Endothelial cell of umbilical vein (primary cell): Measurements from ENCODE around the gene SNX4. TPM values are rescaled to one million over a fixed set of nuclear protein-coding genes. Genes with fewer than 3 reads are reported as not detected.

Source experiments
- Bru-seq: library from RNA; stranded (reverse); fragments of 400-500 nt; gene quantifications from one replicate; lab custom pipeline; 2021; lab: Mats Ljungman, UMichigan
- BruChase-seq, 2 experiments: library from RNA; stranded (reverse); fragments of 400-500 nt; gene quantifications; one replicate each; lab custom pipeline; 2021; lab: Mats Ljungman, UMichigan
- BruUV-seq: library from RNA; stranded (reverse); fragments of 400-500 nt; replicated peaks from 2 replicates; lab custom pipeline; 2021; lab: Mats Ljungman, UMichigan
- CTCF ChIA-PET: fragments of 300-600, 350-600 bp; sonication (Branson Sonifier 250); formaldehyde crosslinking; loops from one replicate; lab custom pipeline; 2021; ENCODE audit warnings: antibody characterized with exemption, inconsistent platforms; lab: Charles Lee
- POLR2A ChIA-PET: fragments of 300-600, 350-600 bp; sonication (Branson Sonifier 250); formaldehyde crosslinking; loops from one replicate; lab custom pipeline; 2021; ENCODE audit warnings: antibody characterized with exemption, inconsistent platforms; lab: Charles Lee
- DNase-seq: peaks from one replicate; pipeline ENCODE4 v3.0.0-alpha.2; 2011; ENCODE audit warnings: low read depth, low spot score
- FAIRE-seq: peaks from 2 replicates; lab custom pipeline; 2011; peaks lifted over from hg19 to GRCh38; lab: Jason Lieb, UNC
- H2AFZ ChIP-seq: 2 replicates; pipeline ENCODE4 v1.6.0; 2012; ENCODE audit warnings: low read depth, low read length, control low read depth, inconsistent platforms
- H3K27ac ChIP-seq: 2 replicates; pipeline ENCODE4 v1.5.1; 2011; ENCODE audit warnings: low read depth, mild to moderate bottlenecking, control low read depth, low read length, moderate library complexity; ENCODE audit not compliant: insufficient read depth
- H3K27me3 ChIP-seq, 2 experiments: 2 replicates each; pipeline versions ENCODE4 v1.6.0 to v1.6.1; 2011; ENCODE audit warnings: low read length in 2 of 2, mixed read lengths in 1 of 2; ENCODE audit not compliant: control insufficient read depth in 2 of 2, insufficient read depth in 2 of 2
- H3K36me3 ChIP-seq, 2 experiments: 2 replicates in 1 of 2; 3 replicates in 1 of 2; pipeline ENCODE4 v1.5.1; 2011; ENCODE audit warnings: low read length in 2 of 2, mild to moderate bottlenecking in 1 of 2, moderate library complexity in 1 of 2; ENCODE audit not compliant: control insufficient read depth in 2 of 2, insufficient read depth in 2 of 2; ENCODE audit errors: extremely low read depth in 1 of 2
- H3K4me1 ChIP-seq: 3 replicates; pipeline ENCODE4 v1.5.1; 2011; ENCODE audit warnings: mild to moderate bottlenecking, low read length; ENCODE audit not compliant: control insufficient read depth, insufficient read depth; ENCODE audit errors: extremely low read depth
- H3K4me2 ChIP-seq: 2 replicates; pipeline ENCODE4 v1.6.1; 2011; ENCODE audit warnings: low read length, control low read depth, mixed read lengths; ENCODE audit not compliant: insufficient read depth
- H3K4me3 ChIP-seq, 3 experiments: fragments of 200-600 bp in 1 of 3; sonication (generic), shearing (Covaris generic) in 1 of 3; replicated peaks in 1 of 3; 2 replicates each; pipeline ENCODE4 v1.5.1; 2011 to 2016; ENCODE audit warnings: control low read depth in 3 of 3, low read length in 3 of 3, mild to moderate bottlenecking in 2 of 3, inconsistent platforms in 1 of 3, low read depth in 1 of 3, moderate library complexity in 1 of 3; ENCODE audit not compliant: insufficient read depth in 1 of 3
- H3K79me2 ChIP-seq: 2 replicates; pipeline ENCODE4 v1.6.0; 2012; ENCODE audit warnings: low read length, inconsistent platforms; ENCODE audit not compliant: control insufficient read depth, insufficient read depth
- H3K9ac ChIP-seq: replicated peaks from 2 replicates; pipeline ENCODE3; 2011; ENCODE audit warnings: low read length, control low read depth; ENCODE audit not compliant: insufficient read depth; ENCODE audit errors: extremely low read depth
- H3K9me1 ChIP-seq: replicated peaks from 3 replicates; pipeline ENCODE4 v1.6.0; 2011; ENCODE audit warnings: mild to moderate bottlenecking, low read length; ENCODE audit not compliant: control insufficient read depth, insufficient read depth; ENCODE audit errors: extremely low read depth
- H3K9me3 ChIP-seq: replicated peaks from 2 replicates; pipeline ENCODE4 v1.5.1; 2012; ENCODE audit warnings: low read length, inconsistent platforms; ENCODE audit not compliant: control insufficient read depth, insufficient read depth
- H4K20me1 ChIP-seq: replicated peaks from 2 replicates; pipeline ENCODE3; 2011; ENCODE audit warnings: mild to moderate bottlenecking, low read length; ENCODE audit not compliant: control insufficient read depth, insufficient read depth; ENCODE audit errors: extremely low read depth
- CTCF ChIP-seq, 2 donors: IDR thresholded peaks; 1 replicate in 1 of 2; 2 replicates in 1 of 2; pipeline ENCODE4 v1.5.1; 2011; ENCODE audit warnings: low read length in 2 of 2, mild to moderate bottlenecking in 2 of 2, moderate library complexity in 2 of 2, control low read depth in 1 of 2, inconsistent platforms in 1 of 2, low read depth in 1 of 2; ENCODE audit not compliant: insufficient read depth in 1 of 2; ENCODE audit errors: extremely low read depth in 1 of 2
- EZH2 ChIP-seq: IDR thresholded peaks from 2 replicates; pipeline ENCODE4 v1.6.1; 2012; ENCODE audit warnings: borderline replicate concordance, low read depth, mild to moderate bottlenecking, moderate library complexity, low read length, inconsistent platforms; ENCODE audit not compliant: severe bottlenecking
- FOS ChIP-seq: IDR thresholded peaks from 2 replicates; pipeline ENCODE4 v1.6.1; 2011; ENCODE audit warnings: mild to moderate bottlenecking, low read length, moderate library complexity, borderline replicate concordance; ENCODE audit not compliant: insufficient read depth
- GATA2 ChIP-seq: IDR thresholded peaks from 2 replicates; pipeline ENCODE4 v1.7.0; 2011; ENCODE audit warnings: low read depth, mild to moderate bottlenecking, moderate library complexity, mixed read lengths, low read length; ENCODE audit not compliant: insufficient read length, insufficient read depth
- POLR2A ChIP-seq: IDR thresholded peaks from 2 replicates; pipeline ENCODE4 v1.6.1; 2012; ENCODE audit warnings: low read depth, mild to moderate bottlenecking, control low read depth, low read length
- POLR2AphosphoS5 ChIP-seq: IDR thresholded peaks from 2 replicates; pipeline ENCODE4 v1.6.1; 2012; ENCODE audit warnings: low read depth, mild to moderate bottlenecking, control low read depth, low read length, moderate library complexity; ENCODE audit not compliant: insufficient read depth
- dilution Hi-C: fragments of 300-500 bp; cut with MboI; formaldehyde crosslinking; loops from one replicate; pipeline ENCODE4 v1.15.0; 2019; ENCODE audit warnings: low sequenced_read_pairs; ENCODE audit not compliant: extremely low pct_ligation_motif_present
- intact Hi-C: fragments of 100-400 bp; cut with micrococcal nuclease; formaldehyde crosslinking; loops from one replicate; pipeline ENCODE4 v1.10.0; 2022
- long read RNA-seq: library from polyadenylated mRNA; stranded (forward); transcript quantifications from one replicate; pipeline ENCODE4 v2.0.0, GENCODE V29; 2021
- polyA minus RNA-seq, 3 experiments: library from RNA; depleted of rRNA, polyadenylated mRNA; stranded (reverse); fragments of >200 nt; gene quantifications; 1 replicate in 1 of 3; 2 replicates in 2 of 3; pipeline ENCODE4 v1.2.3, GENCODE V29; 2011
- polyA plus RNA-seq, 4 experiments: library from polyadenylated mRNA; depleted of rRNA in 3 of 4; stranded (reverse) in 3 of 4; unstranded in 1 of 4; fragments of >200 nt; gene quantifications; 2 replicates each; pipeline versions ENCODE4 v1.2.1 to v1.2.3, GENCODE V29; 2011 to 2012; ENCODE audit warnings: missing spikeins in 1 of 4
- total RNA-seq: library from RNA; stranded (reverse); gene quantifications from 2 replicates; pipeline ENCODE4 v1.2.3, GENCODE V29; 2021
- TF ChIP-seq, protein P1 (sequence below): IDR thresholded peaks from 2 replicates; pipeline ENCODE4 v1.6.1; 2011; ENCODE audit not compliant: insufficient read depth, insufficient read length

Gene SNX4
- 39.2 and 39.7 TPM in 2 replicates for total RNA-seq
- polyA plus RNA-seq = 5.3 and 7.5 TPM in 2 replicates
- polyA plus RNA-seq (2011; cell fraction: cytosol; rRNA removed) = 9.6 and 10.7 TPM in 2 replicates
- 10.8 and 14.8 TPM in 2 replicates for polyA plus RNA-seq (2011; cell fraction: nucleus; rRNA removed)
- polyA plus RNA-seq (2012) = 21.8 and 38.0 TPM in 2 replicates
- 19.1 and 22.9 TPM in 2 replicates for polyA minus RNA-seq
- 5.0 TPM for polyA minus RNA-seq (2011; cell fraction: cytosol; rRNA and poly(A)+ RNA removed)
- polyA minus RNA-seq (2011; cell fraction: nucleus; rRNA and poly(A)+ RNA removed) = 10.9 and 12.0 TPM in 2 replicates
- Bru-seq, nascent RNA = percentile 82 among the genes with signal in this experiment
- BruChase-seq, experiment 1, labeled RNA remaining after a 6-hour chase = percentile 80 among the genes with signal in this experiment
- percentile 80 among the genes with signal in this experiment for BruChase-seq, experiment 2, labeled RNA remaining after a 2-hour chase
- long read RNA-seq, transcript SNX4-201 (14 exons, 2,513 nt) = major isoform, 106 of 155 reads
- long read RNA-seq, partial matches to known transcripts = 19 of 155 reads
- long read RNA-seq, other reads (novel, unspliced or antisense) = 29 of 155 reads

GRCh38 chr3:125519678-125520562 is at the start of gene SNX4:
SNX4 (minus strand) TSS chr3:125520202; CDS start chr3:125520172, 30 bp downstream.
- TF ChIP-seq FOS (no peak), CTCF (IDR thresholded peaks at IDR 0.05; ENCODE audit: extremely low read depth in 1 of 2, insufficient read depth in 1 of 2, low read depth in 1 of 2, low read length in 2 of 2) (no peak), GATA2 (no peak), POLR2A (peak; percentile 57), EZH2 (no peak), POLR2AphosphoS5 (peak; percentile 72)
- TF ChIP-seq, protein P1, sequence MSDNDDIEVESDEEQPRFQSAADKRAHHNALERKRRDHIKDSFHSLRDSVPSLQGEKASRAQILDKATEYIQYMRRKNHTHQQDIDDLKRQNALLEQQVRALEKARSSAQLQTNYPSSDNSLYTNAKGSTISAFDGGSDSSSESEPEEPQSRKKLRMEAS = no peak
- Histone ChIP-seq H3K4me1 (peaks cover 6% of the 10 kb centered on the region), H4K20me1 (no peaks in the 10 kb centered on the region), H2AFZ (peak within 1 kb of the TSS; percentile 70), H3K27ac (peak within 1 kb of the TSS; percentile 58), H3K9ac (peak within 1 kb of the TSS; percentile 89), H3K9me1 (no peaks in the 10 kb centered on the region), H3K27me3 (no peaks in the 10 kb centered on the region), H3K79me2 (peaks cover 35% of the 10 kb centered on the region), H3K4me3 (peak within 1 kb of the TSS; percentile 67 to 96 (median 90)), H3K36me3 (peaks cover 0 to 4% of the 10 kb centered on the region in 2 experiments), H3K9me3 (no peaks in the 10 kb centered on the region), H3K4me2 (peak within 1 kb of the TSS; percentile 90)
- ChIA-PET CTCF (interaction anchor here (0.6 to 1.5 kb wide), 6 partner anchors 8 to 817 kb away, joined by 3 to 12 read pairs (median 4); no protein-coding TSS in a partner anchor), POLR2A (interaction anchor here (0.7 kb wide), 1 partner anchor 217 kb away, joined by 3 read pairs; no protein-coding TSS in a partner anchor)
- intact Hi-C loops = loop anchor here (1.0 to 5.0 kb wide), 3 partner anchors 8 to 628 kb away; partner anchors contain the start of gene OSBPL11
- dilution Hi-C loops = no loop called here
- BruUV-seq = no TSS peak
- peak; percentile 93 for DNase-seq
- peak; percentile 88 for FAIRE-seq
